ENCODE results near the gene SH2D7. TPM values are rescaled to one million over a fixed set of nuclear protein-coding genes. Genes with fewer than 3 reads are reported as not detected.

The SH2D7 gene
- total and polyA plus RNA-seq, 7 experiments from 2014 or later: not detected

GRCh38 chr15:78052545-78052944 lies 39.8 kb upstream of the SH2D7 start:
- H3K27me3 ChIP-seq (ENCODE audit: control insufficient read depth in 2 of 2, insufficient read depth in 2 of 2, low read length in 2 of 2): no peaks in the 10 kb centered on the region
- DNase-seq (no peak), ATAC-seq (no peak)
- H3K36me3 ChIP-seq (ENCODE audit: control insufficient read depth in 2 of 3, insufficient read depth in 3 of 3, low read length in 3 of 3): peaks cover 0 to 8% (median 0%) of the 10 kb centered on the region in 3 experiments
- H3K36me3 Mint-ChIP-seq: peaks cover 0 to 26% (median 3%) of the 10 kb centered on the region in 5 donors
- intact Hi-C loops (cut with micrococcal nuclease): loop anchor here in 1 of 2 donors (1.0 kb wide), 1 partner anchor 16 kb away; no protein-coding TSS in a partner anchor
- peak overlapping the region; percentile 70 for H3K27ac ChIP-seq (ENCODE audit: low read depth, low read length)
- no peak overlapping the region for H3K4me3 ChIP-seq (ENCODE audit: low read length)
- peaks cover 73 to 98% (median 95%) of the 10 kb centered on the region in 7 donors for H3K4me1 Mint-ChIP-seq
- H3K9me3 ChIP-seq (ENCODE audit: control insufficient read depth in 2 of 3, low read length in 3 of 3): no peaks in the 10 kb centered on the region
- H3K4me1 ChIP-seq (ENCODE audit: control insufficient read depth in 2 of 2, insufficient read depth in 2 of 2, low read length in 2 of 2): peaks cover 86 to 98% of the 10 kb centered on the region in 2 donors
- ChIA-PET CTCF (interaction anchor here (0.9 to 3.3 kb wide), 2 partner anchors 15 to 18 kb away, joined by 6 to 16 read pairs; no protein-coding TSS in a partner anchor), POLR2A (interaction anchor here (0.5 to 18.1 kb wide), 5 partner anchors 9 to 385 kb away, joined by 4 to 292 read pairs (median 14); partner anchors contain the start of gene TBC1D2B)
- H3K27me3 Mint-ChIP-seq: no peaks in the 10 kb centered on the region
- H3K9me3 Mint-ChIP-seq: no peaks in the 10 kb centered on the region
- H3K4me3 Mint-ChIP-seq: peak overlapping the region in 8 of 10 donors; percentile 49 to 78 (median 63)
- peak overlapping the region; percentile 82 to 93 (median 91) for H3K27ac Mint-ChIP-seq

GRCh38 chr15:78054518-78054917 lies 37.8 kb upstream of the SH2D7 start:
- H3K27ac Mint-ChIP-seq: peak overlapping the region in 8 of 9 donors; percentile 43 to 93 (median 84)
- ATAC-seq: no peak
- intact Hi-C loops (cut with micrococcal nuclease): no loop called here
- H3K9me3 Mint-ChIP-seq: no peaks in the 10 kb centered on the region
- H3K27me3 Mint-ChIP-seq: no peaks in the 10 kb centered on the region
- DNase-seq: no peak
- H3K4me1 Mint-ChIP-seq: peaks cover 67 to 98% (median 95%) of the 10 kb centered on the region in 7 donors
- H3K36me3 Mint-ChIP-seq: peaks cover 3 to 24% (median 3%) of the 10 kb centered on the region in 5 donors
- POLR2A ChIA-PET: interaction anchor here (1.4 to 18.1 kb wide), 2 partner anchors 8 to 18 kb away, joined by 6 to 292 read pairs; partner anchors contain the start of gene TBC1D2B
- Histone ChIP-seq H3K4me3 (ENCODE audit: low read length) (no peak overlapping the region), H3K27ac (ENCODE audit: low read depth, low read length) (peak overlapping the region; percentile 22), H3K36me3 (ENCODE audit: control insufficient read depth in 2 of 3, insufficient read depth in 3 of 3, low read length in 3 of 3) (peaks cover 0 to 8% (median 0%) of the 10 kb centered on the region in 3 experiments), H3K4me1 (ENCODE audit: control insufficient read depth in 2 of 2, insufficient read depth in 2 of 2, low read length in 2 of 2) (peaks cover 78 to 85% of the 10 kb centered on the region in 2 donors), H3K9me3 (ENCODE audit: control insufficient read depth in 2 of 3, low read length in 3 of 3) (no peaks in the 10 kb centered on the region), H3K27me3 (ENCODE audit: control insufficient read depth in 2 of 2, insufficient read depth in 2 of 2, low read length in 2 of 2) (no peaks in the 10 kb centered on the region)
- H3K4me3 Mint-ChIP-seq: peak overlapping the region in 2 of 10 donors; percentile 65 to 78
- CTCF ChIA-PET: no interaction called here

GRCh38 chr15:78054966-78055365 lies 37.4 kb upstream of the SH2D7 start:
- CTCF ChIA-PET: no interaction called here
- peak; percentile 48 for ATAC-seq

GRCh38 chr15:78055919-78056713 lies 36.2 kb upstream of the SH2D7 start:
- peak overlapping the region; percentile 42 for H3K27ac ChIP-seq (ENCODE audit: low read depth, low read length)
- DNase-seq (no peak), ATAC-seq (peak; percentile 30)
- H3K9me3 Mint-ChIP-seq: no peaks in the 10 kb centered on the region
- no peaks in the 10 kb centered on the region for H3K9me3 ChIP-seq (ENCODE audit: control insufficient read depth in 2 of 3, low read length in 3 of 3)
- peaks cover 3 to 20% (median 3%) of the 10 kb centered on the region in 5 donors for H3K36me3 Mint-ChIP-seq
- H3K4me3 ChIP-seq (ENCODE audit: low read length): peak overlapping the region; percentile 15
- POLR2A ChIA-PET: interaction anchor here (1.0 to 18.1 kb wide), 3 partner anchors 16 to 45 kb away, joined by 3 to 292 read pairs (median 4); partner anchors contain the start of gene TBC1D2B
- no peaks in the 10 kb centered on the region for H3K27me3 Mint-ChIP-seq
- H3K27ac Mint-ChIP-seq: peak overlapping the region; percentile 52 to 93 (median 85)
- peaks cover 58 to 94% (median 89%) of the 10 kb centered on the region in 7 donors for H3K4me1 Mint-ChIP-seq
- intact Hi-C loops (cut with micrococcal nuclease): loop anchor here in 1 of 2 donors (1.0 kb wide), 2 partner anchors 8 to 9 kb away; no protein-coding TSS in a partner anchor
- no peaks in the 10 kb centered on the region for H3K27me3 ChIP-seq (ENCODE audit: control insufficient read depth in 2 of 2, insufficient read depth in 2 of 2, low read length in 2 of 2)
- CTCF ChIA-PET: interaction anchor here (0.5 to 1.7 kb wide), 6 partner anchors 11 to 367 kb away, joined by 3 to 4 read pairs (median 3); partner anchors contain the start of gene TBC1D2B
- peaks cover 69 to 81% of the 10 kb centered on the region in 2 donors for H3K4me1 ChIP-seq (ENCODE audit: control insufficient read depth in 2 of 2, insufficient read depth in 2 of 2, low read length in 2 of 2)
- H3K36me3 ChIP-seq (ENCODE audit: control insufficient read depth in 2 of 3, insufficient read depth in 3 of 3, low read length in 3 of 3): peaks cover 0 to 8% (median 0%) of the 10 kb centered on the region in 3 experiments
- H3K4me3 Mint-ChIP-seq: peak overlapping the region; percentile 63 to 86 (median 72)

More at GRCh38 chr15:78054966-78055365, 37.4 kb upstream of the SH2D7 start:
- DNase-seq: peak in 2 of 9 donors; percentile 39 to 47
- Mint-ChIP-seq H3K4me1 (peaks cover 67 to 98% (median 95%) of the 10 kb centered on the region in 7 donors), H3K4me3 (peak overlapping the region; percentile 17 to 86 (median 64)), H3K9me3 (no peaks in the 10 kb centered on the region), H3K27me3 (no peaks in the 10 kb centered on the region), H3K27ac (peak overlapping the region; percentile 52 to 93 (median 85)), H3K36me3 (peaks cover 3 to 22% (median 3%) of the 10 kb centered on the region in 5 donors)
- Histone ChIP-seq H3K27me3 (ENCODE audit: control insufficient read depth in 2 of 2, insufficient read depth in 2 of 2, low read length in 2 of 2) (no peaks in the 10 kb centered on the region), H3K36me3 (ENCODE audit: control insufficient read depth in 2 of 3, insufficient read depth in 3 of 3, low read length in 3 of 3) (peaks cover 0 to 8% (median 0%) of the 10 kb centered on the region in 3 experiments), H3K4me1 (ENCODE audit: control insufficient read depth in 2 of 2, insufficient read depth in 2 of 2, low read length in 2 of 2) (peaks cover 75 to 85% of the 10 kb centered on the region in 2 donors), H3K4me3 (ENCODE audit: low read length) (no peak overlapping the region), H3K9me3 (ENCODE audit: control insufficient read depth in 2 of 3, low read length in 3 of 3) (no peaks in the 10 kb centered on the region), H3K27ac (ENCODE audit: low read depth, low read length) (peak overlapping the region; percentile 22)
- intact Hi-C loops (cut with micrococcal nuclease): loop anchor here in 1 of 2 donors (1.0 kb wide), 1 partner anchor 8 kb away; no protein-coding TSS in a partner anchor
- POLR2A ChIA-PET: interaction anchor here (1.4 to 18.1 kb wide), 2 partner anchors 8 to 18 kb away, joined by 6 to 292 read pairs; partner anchors contain the start of gene TBC1D2B

GRCh38 chr15:78056714-78057269 lies 35.6 kb upstream of the SH2D7 start:
- peaks cover 3 to 20% (median 3%) of the 10 kb centered on the region in 5 donors for H3K36me3 Mint-ChIP-seq
- intact Hi-C loops (cut with micrococcal nuclease): loop anchor here in 1 of 2 donors (1.0 kb wide), 1 partner anchor 8 kb away; no protein-coding TSS in a partner anchor
- no peaks in the 10 kb centered on the region for H3K27me3 Mint-ChIP-seq
- Histone ChIP-seq H3K27me3 (ENCODE audit: control insufficient read depth in 2 of 2, insufficient read depth in 2 of 2, low read length in 2 of 2) (no peaks in the 10 kb centered on the region), H3K9me3 (ENCODE audit: control insufficient read depth in 2 of 3, low read length in 3 of 3) (no peaks in the 10 kb centered on the region), H3K4me1 (ENCODE audit: control insufficient read depth in 2 of 2, insufficient read depth in 2 of 2, low read length in 2 of 2) (peaks cover 62 to 74% of the 10 kb centered on the region in 2 donors), H3K27ac (ENCODE audit: low read depth, low read length) (peak overlapping the region; percentile 42), H3K36me3 (ENCODE audit: control insufficient read depth in 2 of 3, insufficient read depth in 3 of 3, low read length in 3 of 3) (peaks cover 0 to 8% (median 0%) of the 10 kb centered on the region in 3 experiments), H3K4me3 (ENCODE audit: low read length) (peak overlapping the region; percentile 15)
- H3K9me3 Mint-ChIP-seq: no peaks in the 10 kb centered on the region
- DNase-seq (peak in 1 of 9 donors; percentile 31), ATAC-seq (peak; percentile 54)
- CTCF ChIA-PET: interaction anchor here (0.5 to 1.7 kb wide), 6 partner anchors 18 to 366 kb away, joined by 3 to 4 read pairs (median 3); partner anchors contain the start of gene TBC1D2B
- POLR2A ChIA-PET: interaction anchor here (1.0 to 18.1 kb wide), 3 partner anchors 16 to 46 kb away, joined by 3 to 292 read pairs (median 4); partner anchors contain the start of gene TBC1D2B
- peak overlapping the region; percentile 48 to 86 (median 72) for H3K4me3 Mint-ChIP-seq
- H3K4me1 Mint-ChIP-seq: peaks cover 52 to 90% (median 83%) of the 10 kb centered on the region in 7 donors
- H3K27ac Mint-ChIP-seq: peak overlapping the region; percentile 52 to 93 (median 85)

Data from naive thymus-derived CD4-positive, alpha-beta T cell (primary cell).